ENCODE results near the gene CCT2. TPM values are rescaled to one million over a fixed set of nuclear protein-coding genes. Genes with fewer than 3 reads are reported as not detected.

Gene CCT2
- total RNA-seq, 1 experiment from 2014 or later: 342 TPM

DNA sequence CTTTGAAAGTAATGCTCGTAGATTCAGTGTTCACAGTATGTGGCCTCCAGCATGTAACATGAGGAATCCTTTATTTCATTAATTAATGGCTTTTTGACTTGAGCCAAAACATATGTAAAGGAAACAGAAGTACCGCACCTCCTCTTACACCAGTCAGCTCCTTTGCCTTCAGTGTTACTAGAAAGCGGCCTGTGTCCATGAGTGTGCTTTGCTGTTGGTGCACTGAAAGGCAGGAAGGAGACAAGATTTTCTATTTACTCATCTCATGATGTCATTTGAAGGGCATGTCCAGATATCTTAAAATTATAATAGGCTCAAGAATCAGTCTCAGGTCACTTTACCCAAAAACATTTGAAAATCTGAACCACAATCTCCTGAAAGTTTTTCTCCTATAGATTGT is 9.9 kb upstream of the CCT2 start (continued):
- TF ChIP-seq, protein P1, sequence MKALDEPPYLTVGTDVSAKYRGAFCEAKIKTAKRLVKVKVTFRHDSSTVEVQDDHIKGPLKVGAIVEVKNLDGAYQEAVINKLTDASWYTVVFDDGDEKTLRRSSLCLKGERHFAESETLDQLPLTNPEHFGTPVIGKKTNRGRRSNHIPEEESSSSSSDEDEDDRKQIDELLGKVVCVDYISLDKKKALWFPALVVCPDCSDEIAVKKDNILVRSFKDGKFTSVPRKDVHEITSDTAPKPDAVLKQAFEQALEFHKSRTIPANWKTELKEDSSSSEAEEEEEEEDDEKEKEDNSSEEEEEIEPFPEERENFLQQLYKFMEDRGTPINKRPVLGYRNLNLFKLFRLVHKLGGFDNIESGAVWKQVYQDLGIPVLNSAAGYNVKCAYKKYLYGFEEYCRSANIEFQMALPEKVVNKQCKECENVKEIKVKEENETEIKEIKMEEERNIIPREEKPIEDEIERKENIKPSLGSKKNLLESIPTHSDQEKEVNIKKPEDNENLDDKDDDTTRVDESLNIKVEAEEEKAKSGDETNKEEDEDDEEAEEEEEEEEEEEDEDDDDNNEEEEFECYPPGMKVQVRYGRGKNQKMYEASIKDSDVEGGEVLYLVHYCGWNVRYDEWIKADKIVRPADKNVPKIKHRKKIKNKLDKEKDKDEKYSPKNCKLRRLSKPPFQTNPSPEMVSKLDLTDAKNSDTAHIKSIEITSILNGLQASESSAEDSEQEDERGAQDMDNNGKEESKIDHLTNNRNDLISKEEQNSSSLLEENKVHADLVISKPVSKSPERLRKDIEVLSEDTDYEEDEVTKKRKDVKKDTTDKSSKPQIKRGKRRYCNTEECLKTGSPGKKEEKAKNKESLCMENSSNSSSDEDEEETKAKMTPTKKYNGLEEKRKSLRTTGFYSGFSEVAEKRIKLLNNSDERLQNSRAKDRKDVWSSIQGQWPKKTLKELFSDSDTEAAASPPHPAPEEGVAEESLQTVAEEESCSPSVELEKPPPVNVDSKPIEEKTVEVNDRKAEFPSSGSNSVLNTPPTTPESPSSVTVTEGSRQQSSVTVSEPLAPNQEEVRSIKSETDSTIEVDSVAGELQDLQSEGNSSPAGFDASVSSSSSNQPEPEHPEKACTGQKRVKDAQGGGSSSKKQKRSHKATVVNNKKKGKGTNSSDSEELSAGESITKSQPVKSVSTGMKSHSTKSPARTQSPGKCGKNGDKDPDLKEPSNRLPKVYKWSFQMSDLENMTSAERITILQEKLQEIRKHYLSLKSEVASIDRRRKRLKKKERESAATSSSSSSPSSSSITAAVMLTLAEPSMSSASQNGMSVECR (CRISPR knock-in tag; IDR thresholded peaks at IDR 0.05; ENCODE audit: borderline replicate concordance): no peak
- TF ChIP-seq MXD4 (CRISPR knock-in tag; IDR thresholded peaks at IDR 0.05; ENCODE audit: borderline replicate concordance) (no peak), ESRRA (CRISPR knock-in tag; IDR thresholded peaks at IDR 0.05; ENCODE audit: borderline replicate concordance) (no peak), KAT7 (CRISPR knock-in tag; IDR thresholded peaks at IDR 0.05; ENCODE audit: borderline replicate concordance) (no peak)
- TF ChIP-seq, protein P2, sequence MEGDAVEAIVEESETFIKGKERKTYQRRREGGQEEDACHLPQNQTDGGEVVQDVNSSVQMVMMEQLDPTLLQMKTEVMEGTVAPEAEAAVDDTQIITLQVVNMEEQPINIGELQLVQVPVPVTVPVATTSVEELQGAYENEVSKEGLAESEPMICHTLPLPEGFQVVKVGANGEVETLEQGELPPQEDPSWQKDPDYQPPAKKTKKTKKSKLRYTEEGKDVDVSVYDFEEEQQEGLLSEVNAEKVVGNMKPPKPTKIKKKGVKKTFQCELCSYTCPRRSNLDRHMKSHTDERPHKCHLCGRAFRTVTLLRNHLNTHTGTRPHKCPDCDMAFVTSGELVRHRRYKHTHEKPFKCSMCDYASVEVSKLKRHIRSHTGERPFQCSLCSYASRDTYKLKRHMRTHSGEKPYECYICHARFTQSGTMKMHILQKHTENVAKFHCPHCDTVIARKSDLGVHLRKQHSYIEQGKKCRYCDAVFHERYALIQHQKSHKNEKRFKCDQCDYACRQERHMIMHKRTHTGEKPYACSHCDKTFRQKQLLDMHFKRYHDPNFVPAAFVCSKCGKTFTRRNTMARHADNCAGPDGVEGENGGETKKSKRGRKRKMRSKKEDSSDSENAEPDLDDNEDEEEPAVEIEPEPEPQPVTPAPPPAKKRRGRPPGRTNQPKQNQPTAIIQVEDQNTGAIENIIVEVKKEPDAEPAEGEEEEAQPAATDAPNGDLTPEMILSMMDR (IDR thresholded peaks at IDR 0.05): no peak

DNA sequence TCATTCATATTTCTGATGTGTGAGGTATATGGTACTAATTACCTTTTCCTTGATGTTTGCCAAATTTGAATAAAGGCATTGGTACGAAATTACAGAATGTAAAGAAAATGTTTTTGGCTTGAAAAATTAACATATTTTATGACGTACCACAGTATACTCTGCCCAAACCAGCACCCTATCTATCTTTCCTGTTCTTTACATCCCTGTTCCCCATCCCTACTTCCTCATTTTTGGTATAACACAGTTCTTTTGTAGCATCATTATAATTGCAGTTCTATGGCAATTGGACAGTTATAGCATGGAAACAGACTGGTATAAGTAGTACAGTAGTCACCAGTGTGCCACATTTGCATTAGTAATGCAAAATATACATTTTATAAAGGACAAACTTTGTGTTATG is 7.0 kb upstream of the CCT2 start:
- no peak for ATAC-seq
- H3K27me3 Mint-ChIP-seq (ENCODE audit: low read depth): no peaks in the 10 kb centered on the region; the same call in 1 of the 2 replicates
- H3K4me3 Mint-ChIP-seq: no peak overlapping the region
- DNase-seq (ENCODE audit: low spot score): no peak
- H3K36me3 Mint-ChIP-seq: peaks cover 13% of the 10 kb centered on the region
- TF ChIP-seq, protein P3, sequence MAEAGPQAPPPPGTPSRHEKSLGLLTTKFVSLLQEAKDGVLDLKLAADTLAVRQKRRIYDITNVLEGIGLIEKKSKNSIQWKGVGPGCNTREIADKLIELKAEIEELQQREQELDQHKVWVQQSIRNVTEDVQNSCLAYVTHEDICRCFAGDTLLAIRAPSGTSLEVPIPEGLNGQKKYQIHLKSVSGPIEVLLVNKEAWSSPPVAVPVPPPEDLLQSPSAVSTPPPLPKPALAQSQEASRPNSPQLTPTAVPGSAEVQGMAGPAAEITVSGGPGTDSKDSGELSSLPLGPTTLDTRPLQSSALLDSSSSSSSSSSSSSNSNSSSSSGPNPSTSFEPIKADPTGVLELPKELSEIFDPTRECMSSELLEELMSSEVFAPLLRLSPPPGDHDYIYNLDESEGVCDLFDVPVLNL (CRISPR knock-in tag; IDR thresholded peaks at IDR 0.05; ENCODE audit: borderline replicate concordance, low read depth): no peak
- no peak for TF ChIP-seq TCF7 (CRISPR knock-in tag; IDR thresholded peaks at IDR 0.05; ENCODE audit: low read depth)
- TF ChIP-seq, protein P4, sequence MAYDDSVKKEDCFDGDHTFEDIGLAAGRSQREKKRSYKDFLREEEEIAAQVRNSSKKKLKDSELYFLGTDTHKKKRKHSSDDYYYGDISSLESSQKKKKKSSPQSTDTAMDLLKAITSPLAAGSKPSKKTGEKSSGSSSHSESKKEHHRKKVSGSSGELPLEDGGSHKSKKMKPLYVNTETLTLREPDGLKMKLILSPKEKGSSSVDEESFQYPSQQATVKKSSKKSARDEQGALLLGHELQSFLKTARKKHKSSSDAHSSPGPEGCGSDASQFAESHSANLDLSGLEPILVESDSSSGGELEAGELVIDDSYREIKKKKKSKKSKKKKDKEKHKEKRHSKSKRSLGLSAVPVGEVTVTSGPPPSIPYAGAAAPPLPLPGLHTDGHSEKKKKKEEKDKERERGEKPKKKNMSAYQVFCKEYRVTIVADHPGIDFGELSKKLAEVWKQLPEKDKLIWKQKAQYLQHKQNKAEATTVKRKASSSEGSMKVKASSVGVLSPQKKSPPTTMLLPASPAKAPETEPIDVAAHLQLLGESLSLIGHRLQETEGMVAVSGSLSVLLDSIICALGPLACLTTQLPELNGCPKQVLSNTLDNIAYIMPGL (CRISPR knock-in tag; IDR thresholded peaks at IDR 0.05): no peak
- TF ChIP-seq, protein P5, sequence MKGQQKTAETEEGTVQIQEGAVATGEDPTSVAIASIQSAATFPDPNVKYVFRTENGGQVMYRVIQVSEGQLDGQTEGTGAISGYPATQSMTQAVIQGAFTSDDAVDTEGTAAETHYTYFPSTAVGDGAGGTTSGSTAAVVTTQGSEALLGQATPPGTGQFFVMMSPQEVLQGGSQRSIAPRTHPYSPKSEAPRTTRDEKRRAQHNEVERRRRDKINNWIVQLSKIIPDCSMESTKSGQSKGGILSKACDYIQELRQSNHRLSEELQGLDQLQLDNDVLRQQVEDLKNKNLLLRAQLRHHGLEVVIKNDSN (CRISPR knock-in tag; IDR thresholded peaks at IDR 0.05): no peak
- TF ChIP-seq, protein P6, sequence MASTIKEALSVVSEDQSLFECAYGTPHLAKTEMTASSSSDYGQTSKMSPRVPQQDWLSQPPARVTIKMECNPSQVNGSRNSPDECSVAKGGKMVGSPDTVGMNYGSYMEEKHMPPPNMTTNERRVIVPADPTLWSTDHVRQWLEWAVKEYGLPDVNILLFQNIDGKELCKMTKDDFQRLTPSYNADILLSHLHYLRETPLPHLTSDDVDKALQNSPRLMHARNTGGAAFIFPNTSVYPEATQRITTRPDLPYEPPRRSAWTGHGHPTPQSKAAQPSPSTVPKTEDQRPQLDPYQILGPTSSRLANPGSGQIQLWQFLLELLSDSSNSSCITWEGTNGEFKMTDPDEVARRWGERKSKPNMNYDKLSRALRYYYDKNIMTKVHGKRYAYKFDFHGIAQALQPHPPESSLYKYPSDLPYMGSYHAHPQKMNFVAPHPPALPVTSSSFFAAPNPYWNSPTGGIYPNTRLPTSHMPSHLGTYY (CRISPR knock-in tag; IDR thresholded peaks at IDR 0.05): no peak
- TF ChIP-seq JAZF1 (CRISPR knock-in tag; IDR thresholded peaks at IDR 0.05): no peak
- TF ChIP-seq, protein P7, sequence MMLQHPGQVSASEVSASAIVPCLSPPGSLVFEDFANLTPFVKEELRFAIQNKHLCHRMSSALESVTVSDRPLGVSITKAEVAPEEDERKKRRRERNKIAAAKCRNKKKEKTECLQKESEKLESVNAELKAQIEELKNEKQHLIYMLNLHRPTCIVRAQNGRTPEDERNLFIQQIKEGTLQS (CRISPR knock-in tag; conservative IDR thresholded peaks at IDR 0.05): no peak
- no peak for TF ChIP-seq ZBTB21 (CRISPR knock-in tag; IDR thresholded peaks at IDR 0.05; ENCODE audit: borderline replicate concordance)
- no peak for TF ChIP-seq ZNF317 (CRISPR knock-in tag; IDR thresholded peaks at IDR 0.05; ENCODE audit: borderline replicate concordance, low read depth)
- TF ChIP-seq OVOL2 (CRISPR knock-in tag; IDR thresholded peaks at IDR 0.05; ENCODE audit: borderline replicate concordance): no peak
- TF ChIP-seq, protein P8, sequence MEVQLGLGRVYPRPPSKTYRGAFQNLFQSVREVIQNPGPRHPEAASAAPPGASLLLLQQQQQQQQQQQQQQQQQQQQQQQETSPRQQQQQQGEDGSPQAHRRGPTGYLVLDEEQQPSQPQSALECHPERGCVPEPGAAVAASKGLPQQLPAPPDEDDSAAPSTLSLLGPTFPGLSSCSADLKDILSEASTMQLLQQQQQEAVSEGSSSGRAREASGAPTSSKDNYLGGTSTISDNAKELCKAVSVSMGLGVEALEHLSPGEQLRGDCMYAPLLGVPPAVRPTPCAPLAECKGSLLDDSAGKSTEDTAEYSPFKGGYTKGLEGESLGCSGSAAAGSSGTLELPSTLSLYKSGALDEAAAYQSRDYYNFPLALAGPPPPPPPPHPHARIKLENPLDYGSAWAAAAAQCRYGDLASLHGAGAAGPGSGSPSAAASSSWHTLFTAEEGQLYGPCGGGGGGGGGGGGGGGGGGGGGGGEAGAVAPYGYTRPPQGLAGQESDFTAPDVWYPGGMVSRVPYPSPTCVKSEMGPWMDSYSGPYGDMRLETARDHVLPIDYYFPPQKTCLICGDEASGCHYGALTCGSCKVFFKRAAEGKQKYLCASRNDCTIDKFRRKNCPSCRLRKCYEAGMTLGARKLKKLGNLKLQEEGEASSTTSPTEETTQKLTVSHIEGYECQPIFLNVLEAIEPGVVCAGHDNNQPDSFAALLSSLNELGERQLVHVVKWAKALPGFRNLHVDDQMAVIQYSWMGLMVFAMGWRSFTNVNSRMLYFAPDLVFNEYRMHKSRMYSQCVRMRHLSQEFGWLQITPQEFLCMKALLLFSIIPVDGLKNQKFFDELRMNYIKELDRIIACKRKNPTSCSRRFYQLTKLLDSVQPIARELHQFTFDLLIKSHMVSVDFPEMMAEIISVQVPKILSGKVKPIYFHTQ (CRISPR knock-in tag; IDR thresholded peaks at IDR 0.05): no peak
- POLR2A ChIA-PET: no interaction called here
- peaks cover 9% of the 10 kb centered on the region for H3K4me1 Mint-ChIP-seq
- no peaks in the 10 kb centered on the region for H3K9me3 Mint-ChIP-seq
- H3K27ac Mint-ChIP-seq: no peak overlapping the region
- CTCF ChIA-PET: interaction anchor here (0.6 kb wide), 1 partner anchor 221 kb away, joined by 3 read pairs; no protein-coding TSS in a partner anchor
